ENCODE measurements around the gene AP4S1.

AP4S1 gene

DNA sequence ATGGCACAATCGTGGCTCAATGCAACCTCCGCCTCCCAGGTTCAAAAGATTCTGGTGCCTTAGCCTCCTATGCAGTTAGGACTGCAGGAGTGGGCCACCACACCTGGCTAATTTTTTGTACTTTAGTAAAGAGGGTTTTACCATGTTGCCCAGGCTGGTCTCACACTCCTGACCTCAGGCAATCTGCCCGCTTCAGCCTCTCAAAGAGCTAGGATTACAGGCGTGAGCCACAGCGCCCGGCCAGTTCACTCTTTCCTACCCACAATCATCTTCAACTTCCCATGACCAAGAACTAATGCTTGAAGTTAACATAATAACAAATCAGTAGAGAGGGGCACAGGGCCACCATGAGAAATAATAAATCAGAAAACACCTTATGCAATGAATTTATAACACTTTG lies 99.8 kb downstream of the AP4S1 start:
- no peaks in the 10 kb centered on the region for H3K4me1 ChIP-seq
- H3K79me2 ChIP-seq, result no peaks in the 10 kb centered on the region
- no peak overlapping the region for H3K4me3 ChIP-seq (ENCODE audit: low read depth, low read length)
- H3K9ac ChIP-seq, result no peak overlapping the region
- TF ChIP-seq, protein P1, sequence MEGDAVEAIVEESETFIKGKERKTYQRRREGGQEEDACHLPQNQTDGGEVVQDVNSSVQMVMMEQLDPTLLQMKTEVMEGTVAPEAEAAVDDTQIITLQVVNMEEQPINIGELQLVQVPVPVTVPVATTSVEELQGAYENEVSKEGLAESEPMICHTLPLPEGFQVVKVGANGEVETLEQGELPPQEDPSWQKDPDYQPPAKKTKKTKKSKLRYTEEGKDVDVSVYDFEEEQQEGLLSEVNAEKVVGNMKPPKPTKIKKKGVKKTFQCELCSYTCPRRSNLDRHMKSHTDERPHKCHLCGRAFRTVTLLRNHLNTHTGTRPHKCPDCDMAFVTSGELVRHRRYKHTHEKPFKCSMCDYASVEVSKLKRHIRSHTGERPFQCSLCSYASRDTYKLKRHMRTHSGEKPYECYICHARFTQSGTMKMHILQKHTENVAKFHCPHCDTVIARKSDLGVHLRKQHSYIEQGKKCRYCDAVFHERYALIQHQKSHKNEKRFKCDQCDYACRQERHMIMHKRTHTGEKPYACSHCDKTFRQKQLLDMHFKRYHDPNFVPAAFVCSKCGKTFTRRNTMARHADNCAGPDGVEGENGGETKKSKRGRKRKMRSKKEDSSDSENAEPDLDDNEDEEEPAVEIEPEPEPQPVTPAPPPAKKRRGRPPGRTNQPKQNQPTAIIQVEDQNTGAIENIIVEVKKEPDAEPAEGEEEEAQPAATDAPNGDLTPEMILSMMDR (IDR thresholded peaks at IDR 0.05), result no peak
- no peaks in the 10 kb centered on the region for H3K9me3 ChIP-seq (ENCODE audit: control insufficient read depth, low read length)
- no peak overlapping the region for H2AFZ ChIP-seq
- no peak overlapping the region for H3K27ac ChIP-seq
- no peak overlapping the region for H3K4me2 ChIP-seq (ENCODE audit: low read length)
- H3K36me3 ChIP-seq (ENCODE audit: control insufficient read depth, insufficient read depth, low read length), result no peaks in the 10 kb centered on the region
- no peaks in the 10 kb centered on the region for H3K27me3 ChIP-seq (ENCODE audit: control insufficient read depth, insufficient read depth, low read length)

DNA sequence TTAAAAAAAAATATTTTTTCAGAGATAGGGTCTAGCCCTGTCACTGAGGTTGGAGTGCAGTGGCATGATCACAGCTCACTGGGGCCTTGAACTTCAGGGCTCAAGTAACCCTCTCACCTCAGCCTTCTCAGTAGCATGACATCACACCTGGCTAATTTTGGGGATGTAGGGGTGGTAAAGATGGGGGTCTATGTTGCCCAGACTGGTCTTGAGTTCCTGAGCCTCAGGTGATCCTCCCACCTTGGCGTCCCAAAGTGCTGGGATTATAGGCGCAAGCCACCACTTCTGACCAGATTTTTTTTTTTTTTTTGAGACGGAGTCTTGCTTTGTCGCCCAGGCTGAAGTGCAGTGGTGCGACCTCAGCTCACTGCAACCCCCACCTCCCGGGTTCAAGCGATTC lies 101.2 kb downstream of the AP4S1 start:
- Histone ChIP-seq H3K4me1 (no peaks in the 10 kb centered on the region), H3K27me3 (ENCODE audit: control insufficient read depth, insufficient read depth, low read length) (no peaks in the 10 kb centered on the region), H3K4me3 (ENCODE audit: low read depth, low read length) (no peak overlapping the region), H3K9ac (no peak overlapping the region), H3K27ac (no peak overlapping the region), H3K4me2 (ENCODE audit: low read length) (no peak overlapping the region), H3K36me3 (ENCODE audit: control insufficient read depth, insufficient read depth, low read length) (no peaks in the 10 kb centered on the region), H2AFZ (no peak overlapping the region), H3K9me3 (ENCODE audit: control insufficient read depth, low read length) (no peaks in the 10 kb centered on the region), H3K79me2 (no peaks in the 10 kb centered on the region)
- TF ChIP-seq, protein P1 (IDR thresholded peaks at IDR 0.05), result no peak

DNA sequence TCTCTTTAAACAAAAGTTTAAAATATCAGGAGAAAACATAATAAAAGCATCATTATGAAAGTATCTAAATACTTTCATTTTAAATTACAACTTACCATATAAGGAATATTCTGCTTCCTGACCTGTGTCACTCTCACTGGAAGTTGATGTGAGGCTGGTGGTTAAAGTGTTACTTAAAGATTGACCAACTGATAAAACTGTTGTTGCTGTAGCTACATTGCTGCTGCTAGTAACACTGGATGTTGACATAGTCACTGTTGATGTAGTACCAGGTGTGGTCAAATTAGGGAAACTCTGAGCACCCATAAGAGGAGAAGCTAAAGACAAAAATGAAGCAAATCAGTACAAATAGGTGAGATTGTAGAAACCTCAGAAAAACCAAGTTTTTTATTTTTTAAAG lies 102.2 kb downstream of the AP4S1 start:
- no peak overlapping the region for H3K4me3 ChIP-seq (ENCODE audit: low read depth, low read length)
- no peak overlapping the region for H2AFZ ChIP-seq
- H3K9ac ChIP-seq, result no peak overlapping the region
- no peaks in the 10 kb centered on the region for H3K27me3 ChIP-seq (ENCODE audit: control insufficient read depth, insufficient read depth, low read length)
- H3K4me2 ChIP-seq (ENCODE audit: low read length), result no peak overlapping the region
- no peak overlapping the region for H3K27ac ChIP-seq
- TF ChIP-seq, protein P1 (IDR thresholded peaks at IDR 0.05), result no peak
- no peaks in the 10 kb centered on the region for H3K79me2 ChIP-seq
- H3K9me3 ChIP-seq (ENCODE audit: control insufficient read depth, low read length), result no peaks in the 10 kb centered on the region
- no peaks in the 10 kb centered on the region for H3K4me1 ChIP-seq
- H3K36me3 ChIP-seq (ENCODE audit: control insufficient read depth, insufficient read depth, low read length), result no peaks in the 10 kb centered on the region

DNA sequence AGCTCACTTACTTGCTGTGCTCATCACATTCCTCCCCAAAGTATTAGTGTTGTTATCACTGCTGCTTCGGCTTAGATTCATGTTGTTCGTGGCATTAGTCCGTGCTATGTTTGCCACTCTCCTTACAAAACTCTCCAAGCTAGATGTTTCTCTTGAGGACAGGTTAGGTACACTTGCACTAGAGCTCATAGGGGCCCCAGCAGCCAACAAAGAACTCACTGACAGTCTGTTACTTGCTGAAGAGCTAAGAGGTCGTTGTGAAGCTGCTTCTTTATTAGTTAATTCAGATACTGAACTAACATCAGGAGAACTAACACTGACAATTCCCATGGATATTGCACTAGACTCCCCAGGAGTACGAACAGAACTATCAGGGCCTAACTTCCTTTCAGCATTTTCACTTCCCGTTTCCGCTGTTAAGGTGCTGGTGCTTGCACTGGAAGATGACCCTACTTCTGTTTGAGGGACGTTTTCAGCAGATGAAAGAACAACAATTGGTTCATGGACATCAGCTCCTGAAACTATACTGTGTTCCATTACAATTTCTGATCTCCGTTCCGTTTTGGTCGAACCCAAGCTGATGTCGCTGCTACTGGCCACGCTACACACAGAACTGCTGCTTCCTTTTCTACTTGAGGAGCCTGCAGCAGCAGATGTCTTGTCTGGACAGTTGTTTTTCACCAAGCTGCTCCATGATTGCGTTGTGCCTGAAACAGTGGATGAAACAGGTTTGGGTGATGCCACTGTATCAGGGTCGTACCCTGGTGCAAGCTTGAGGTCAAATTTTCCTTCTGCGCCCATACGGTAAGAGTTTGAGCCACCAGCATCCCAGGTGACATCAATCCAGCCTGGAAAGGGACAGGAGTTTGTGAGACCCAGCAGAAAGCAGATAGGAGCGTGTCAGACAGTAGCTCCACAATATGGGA lies 103.4 kb downstream of the AP4S1 start:
- no peaks in the 10 kb centered on the region for H3K9me3 ChIP-seq (ENCODE audit: control insufficient read depth, low read length)
- H3K9ac ChIP-seq, result no peak overlapping the region
- H3K4me3 ChIP-seq (ENCODE audit: low read depth, low read length), result no peak overlapping the region
- H3K4me1 ChIP-seq, result no peaks in the 10 kb centered on the region
- H3K79me2 ChIP-seq, result no peaks in the 10 kb centered on the region
- no peak overlapping the region for H3K27ac ChIP-seq
- no peak overlapping the region for H2AFZ ChIP-seq
- H3K27me3 ChIP-seq (ENCODE audit: control insufficient read depth, insufficient read depth, low read length), result no peaks in the 10 kb centered on the region
- TF ChIP-seq, protein P1 (IDR thresholded peaks at IDR 0.05), result no peak
- no peak overlapping the region for H3K4me2 ChIP-seq (ENCODE audit: low read length)
- H3K36me3 ChIP-seq (ENCODE audit: control insufficient read depth, insufficient read depth, low read length), result no peaks in the 10 kb centered on the region

DNA sequence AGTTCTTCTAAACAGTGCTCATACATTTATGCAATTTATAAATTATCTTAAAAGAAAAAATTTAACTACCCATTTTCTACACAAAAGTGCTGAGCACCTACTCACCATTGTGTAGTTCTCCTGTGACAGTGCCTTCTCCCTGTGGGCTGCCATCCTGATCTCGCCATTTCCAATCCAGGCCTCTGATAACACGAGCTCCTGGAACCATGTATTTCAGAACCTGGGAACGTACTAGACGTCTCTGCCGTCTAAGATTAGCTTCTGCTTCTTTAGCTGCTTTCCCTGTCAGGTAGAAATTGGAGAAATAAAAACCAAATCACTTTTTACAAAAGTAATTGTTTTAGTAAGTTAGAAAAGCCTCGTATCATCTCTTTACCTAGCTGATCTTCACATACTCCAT lies 107.7 kb downstream of the AP4S1 start:
- H3K36me3 ChIP-seq (ENCODE audit: control insufficient read depth, insufficient read depth, low read length), result no peaks in the 10 kb centered on the region
- no peaks in the 10 kb centered on the region for H3K4me1 ChIP-seq
- no peaks in the 10 kb centered on the region for H3K79me2 ChIP-seq
- TF ChIP-seq, protein P1 (IDR thresholded peaks at IDR 0.05), result no peak
- no peak overlapping the region for H3K27ac ChIP-seq
- H2AFZ ChIP-seq, result no peak overlapping the region
- no peak overlapping the region for H3K9ac ChIP-seq
- H3K9me3 ChIP-seq (ENCODE audit: control insufficient read depth, low read length), result no peaks in the 10 kb centered on the region
- H3K27me3 ChIP-seq (ENCODE audit: control insufficient read depth, insufficient read depth, low read length), result no peaks in the 10 kb centered on the region
- H3K4me3 ChIP-seq (ENCODE audit: low read depth, low read length), result no peak overlapping the region
- no peak overlapping the region for H3K4me2 ChIP-seq (ENCODE audit: low read length)
